ENCODE measurements around the gene IFNA14.
"Not testable (repeated sequence)": the region's sequence is repeated elsewhere in the genome, so short reads cannot be mapped to it uniquely, and the experiment has no call there.

IFNA14 gene

GRCh38 chr9:21213411-21214326, 26.1 kb downstream of the IFNA14 start:
- not testable (repeated sequence) for DNase-seq (ENCODE audit: low read depth in 2 of 2)

GRCh38 chr9:21212160-21212559, 27.6 kb downstream of the IFNA14 start:
- not testable (repeated sequence) for DNase-seq (ENCODE audit: low read depth in 2 of 2)

- DNase-seq (ENCODE audit: low read depth in 2 of 2), result not testable (repeated sequence)
These were observed 29.0 kb downstream of the IFNA14 start for GRCh38 chr9:21210782-21211181.

- no peak for DNase-seq (ENCODE audit: low read depth in 2 of 2)
These were observed 29.5 kb downstream of the IFNA14 start for GRCh38 chr9:21210311-21210710.

- DNase-seq (ENCODE audit: low read depth in 2 of 2), result not testable (repeated sequence)
These were observed 32.8 kb downstream of the IFNA14 start, which contains the start of gene IFNA10 for GRCh38 chr9:21207043-21207442. Gene IFNA10, minus strand, starts transcription at chr9:21207143. Its CDS starts 46 bp downstream, at chr9:21207097.

- DNase-seq (ENCODE audit: low read depth in 2 of 2), result no peak
These were observed 34.6 kb downstream of the IFNA14 start for GRCh38 chr9:21205204-21205603.

- not testable (repeated sequence) for DNase-seq (ENCODE audit: low read depth in 2 of 2)
These were observed 37.7 kb downstream of the IFNA14 start, which contains the start of gene IFNA7 for GRCh38 chr9:21202105-21202504. Gene IFNA7, minus strand, starts transcription at chr9:21202205. Its CDS starts 40 bp downstream, at chr9:21202165.

GRCh38 chr9:21194867-21195776, 44.7 kb downstream of the IFNA14 start:
- not testable (repeated sequence) for DNase-seq (ENCODE audit: low read depth in 2 of 2)

Data from stimulated activated CD8-positive, alpha-beta memory T cell treated with anti-CD3 and anti-CD28 coated beads, Interleukin-15, amount 100 ng/mL, for 4 hours (primary cell).